ENCODE results near the gene CCDC50.

CCDC50 gene, protein sequence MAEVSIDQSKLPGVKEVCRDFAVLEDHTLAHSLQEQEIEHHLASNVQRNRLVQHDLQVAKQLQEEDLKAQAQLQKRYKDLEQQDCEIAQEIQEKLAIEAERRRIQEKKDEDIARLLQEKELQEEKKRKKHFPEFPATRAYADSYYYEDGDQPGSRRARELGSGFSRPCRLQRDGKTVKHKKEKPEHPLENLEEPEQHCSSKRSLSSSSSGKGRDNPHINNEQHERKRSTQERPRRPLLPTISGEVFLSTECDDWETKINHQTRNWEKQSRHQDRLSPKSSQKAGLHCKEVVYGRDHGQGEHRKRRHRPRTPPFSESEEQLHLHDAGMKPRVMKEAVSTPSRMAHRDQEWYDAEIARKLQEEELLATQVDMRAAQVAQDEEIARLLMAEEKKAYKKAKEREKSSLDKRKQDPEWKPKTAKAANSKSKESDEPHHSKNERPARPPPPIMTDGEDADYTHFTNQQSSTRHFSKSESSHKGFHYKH

DNA sequence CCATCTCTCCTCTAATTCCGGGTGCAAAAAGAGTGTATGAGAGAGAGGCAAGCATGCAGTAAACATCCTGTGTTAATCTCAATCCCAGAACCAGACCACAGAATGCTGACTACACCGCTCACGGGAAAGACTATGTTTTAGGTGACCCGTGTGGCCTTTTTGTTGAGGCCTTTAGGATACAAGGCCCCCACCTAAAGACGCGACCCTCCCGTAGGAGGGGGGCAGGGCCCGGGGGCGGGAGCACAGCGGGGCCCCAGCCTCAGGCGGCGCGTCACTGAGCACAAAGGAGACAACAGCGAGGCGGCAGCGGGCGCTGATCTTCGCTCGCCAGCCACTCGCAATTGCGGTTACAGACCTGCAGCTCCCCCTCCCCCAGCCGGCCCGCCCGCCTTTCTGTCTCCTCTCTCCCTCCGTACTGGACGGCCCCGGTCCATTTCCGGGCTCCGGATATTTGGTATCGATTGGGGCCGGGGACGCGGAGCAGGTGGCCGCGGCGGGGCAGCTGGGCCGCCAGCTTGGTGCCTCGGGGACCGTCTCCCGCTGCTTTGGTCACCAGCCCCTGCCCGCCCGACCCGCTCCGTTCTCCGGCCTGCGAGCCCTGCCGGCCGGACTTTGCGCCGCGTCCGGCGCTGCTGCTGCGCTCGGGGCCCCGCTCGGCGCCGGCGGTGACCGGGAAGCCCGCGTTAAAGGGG, at the start of gene CCDC50:
Gene CCDC50 (plus strand): TSS at position 433 of the 692 bp plus-strand sequence. CDS start 281 bp downstream, outside the sequence.
- no peak for DNase-seq (ENCODE audit: low read depth in 1 of 2, low spot score in 1 of 2)

DNA sequence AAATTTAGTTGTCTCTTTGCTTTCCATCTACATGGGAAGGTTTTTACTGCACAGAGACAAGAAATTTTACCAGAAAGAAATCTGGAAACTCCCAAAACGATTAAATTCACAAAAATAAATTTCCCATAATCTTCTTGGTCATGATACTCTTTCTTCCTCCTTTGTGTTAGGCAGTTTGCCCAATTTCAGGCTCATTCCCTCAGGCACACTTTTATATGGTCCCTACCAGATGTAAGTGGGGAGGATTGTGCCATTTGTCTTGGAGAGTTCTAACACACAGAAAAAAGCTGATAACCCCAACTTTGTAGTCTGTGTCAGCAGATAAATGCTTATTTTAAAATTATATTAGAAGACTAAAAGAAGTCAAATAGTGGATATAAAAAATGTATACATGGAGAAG, 49.1 kb upstream of the CCDC50 start:
- no peak for DNase-seq (ENCODE audit: low read depth in 1 of 2, low spot score in 1 of 2)

DNA sequence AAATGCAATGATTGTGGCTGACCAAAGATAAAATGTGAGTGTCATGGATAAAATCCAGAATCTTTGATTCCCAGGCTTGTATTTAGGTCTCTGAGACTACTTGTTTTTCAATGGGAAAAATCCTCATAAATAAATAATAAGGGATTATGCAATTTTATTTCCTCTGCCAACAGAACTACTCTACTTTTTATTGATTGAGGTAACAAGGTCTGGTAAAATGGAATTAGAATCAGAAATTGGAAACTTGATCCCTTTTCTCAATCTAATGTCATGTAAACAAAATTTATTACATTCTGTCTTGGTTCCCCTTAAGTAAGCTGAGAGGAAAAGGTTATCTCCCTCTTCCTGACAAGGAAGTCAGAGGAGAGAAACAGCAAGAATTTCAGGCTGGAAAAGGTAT, 48.3 kb upstream of the CCDC50 start:
- DNase-seq (ENCODE audit: low read depth in 1 of 2, low spot score in 1 of 2) = no peak

DNA sequence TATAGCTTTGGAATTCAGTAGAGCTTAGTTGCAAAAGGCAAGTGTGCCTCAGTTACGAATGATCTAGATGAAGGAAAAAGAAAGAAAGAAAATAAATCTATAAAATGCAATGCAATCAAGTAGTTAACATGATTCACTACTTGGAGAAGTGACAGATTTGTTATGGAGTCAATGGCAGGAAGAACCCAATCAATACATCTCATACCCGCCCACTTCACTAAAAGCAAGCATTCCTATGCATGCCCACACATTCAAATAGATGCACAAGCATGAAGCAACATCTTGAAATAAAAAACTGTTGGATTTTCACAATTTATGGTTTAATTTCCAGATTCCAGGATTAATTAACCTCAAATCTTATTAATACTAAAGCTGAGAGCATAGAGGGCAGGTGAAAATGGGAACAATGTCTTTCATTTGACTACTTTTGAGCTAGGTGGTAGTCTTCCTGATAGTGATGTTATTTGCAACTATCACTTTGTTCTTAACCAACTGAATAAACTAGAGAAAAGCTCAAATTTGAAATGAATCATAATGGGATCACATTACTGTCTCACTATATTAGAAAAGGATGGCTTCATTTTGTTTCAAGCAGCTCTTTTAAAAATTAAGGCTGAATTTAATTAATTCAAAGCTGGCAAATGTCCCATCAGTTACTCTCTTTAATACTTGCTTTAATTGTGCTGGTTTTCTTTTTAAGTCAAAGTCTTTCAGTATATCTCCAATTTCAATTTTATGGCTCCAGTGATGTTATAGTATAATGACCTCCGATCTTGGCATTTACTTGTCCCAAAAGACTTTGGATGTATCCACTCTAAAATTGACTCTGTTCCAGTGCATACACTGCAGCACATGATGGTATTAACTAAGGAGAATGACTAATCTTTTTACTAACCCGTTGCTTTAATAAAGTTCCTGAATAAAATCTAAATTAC, 46.7 kb upstream of the CCDC50 start:
- no peak for DNase-seq (ENCODE audit: low read depth in 1 of 2, low spot score in 1 of 2)

DNA sequence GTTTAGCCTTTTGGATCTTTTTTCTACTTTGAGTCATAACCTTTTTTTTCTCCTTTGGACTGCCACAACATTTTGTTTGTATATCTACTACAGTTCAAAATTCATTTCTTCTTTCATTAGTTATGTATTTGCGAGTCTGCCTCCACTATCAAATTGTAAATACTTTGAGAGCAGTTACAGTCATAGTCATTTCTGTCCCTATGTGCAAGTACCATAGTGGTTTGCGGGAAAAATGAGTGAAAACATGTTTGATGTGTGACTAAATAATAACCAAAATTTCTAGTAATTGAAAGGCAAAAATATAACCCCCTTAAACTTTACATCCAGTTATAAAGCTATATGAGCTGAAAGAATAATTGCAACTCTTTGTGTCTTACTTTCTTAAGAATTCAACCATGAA, 45.8 kb upstream of the CCDC50 start:
- DNase-seq (ENCODE audit: low read depth in 1 of 2, low spot score in 1 of 2) = no peak

DNA sequence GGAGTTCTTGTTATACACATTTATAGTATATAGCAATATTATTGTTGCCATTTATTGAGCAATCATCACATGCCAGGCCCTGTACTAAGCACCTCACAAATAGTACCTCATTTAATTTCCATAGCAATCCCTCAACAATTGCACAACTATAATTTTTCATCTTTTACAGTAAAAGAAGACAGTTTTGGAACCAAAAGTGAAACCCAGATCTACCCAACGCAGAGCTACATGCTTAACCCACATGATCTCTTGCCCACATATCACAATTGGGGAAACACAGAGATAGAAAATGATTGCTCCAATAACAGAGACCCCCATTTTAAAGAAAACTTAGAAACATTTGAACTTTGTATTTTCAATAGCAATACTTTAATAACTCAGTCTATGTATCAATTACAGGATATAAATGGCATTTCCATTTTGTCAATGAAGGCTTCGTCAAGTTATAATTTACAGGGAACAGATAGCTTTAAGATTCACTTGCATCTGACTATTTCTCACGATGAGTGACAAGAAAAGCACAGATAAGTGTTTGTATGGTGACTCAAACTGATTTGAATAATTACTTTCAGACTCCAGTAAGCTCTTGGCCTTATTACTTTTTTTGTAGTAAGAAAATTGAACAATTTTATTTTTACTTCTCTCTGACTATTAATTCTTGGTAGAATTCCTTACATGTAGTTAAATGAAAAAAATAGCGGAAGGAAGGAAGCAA, 38.7 kb upstream of the CCDC50 start:
- no peak for DNase-seq (ENCODE audit: low read depth in 1 of 2, low spot score in 1 of 2)

DNA sequence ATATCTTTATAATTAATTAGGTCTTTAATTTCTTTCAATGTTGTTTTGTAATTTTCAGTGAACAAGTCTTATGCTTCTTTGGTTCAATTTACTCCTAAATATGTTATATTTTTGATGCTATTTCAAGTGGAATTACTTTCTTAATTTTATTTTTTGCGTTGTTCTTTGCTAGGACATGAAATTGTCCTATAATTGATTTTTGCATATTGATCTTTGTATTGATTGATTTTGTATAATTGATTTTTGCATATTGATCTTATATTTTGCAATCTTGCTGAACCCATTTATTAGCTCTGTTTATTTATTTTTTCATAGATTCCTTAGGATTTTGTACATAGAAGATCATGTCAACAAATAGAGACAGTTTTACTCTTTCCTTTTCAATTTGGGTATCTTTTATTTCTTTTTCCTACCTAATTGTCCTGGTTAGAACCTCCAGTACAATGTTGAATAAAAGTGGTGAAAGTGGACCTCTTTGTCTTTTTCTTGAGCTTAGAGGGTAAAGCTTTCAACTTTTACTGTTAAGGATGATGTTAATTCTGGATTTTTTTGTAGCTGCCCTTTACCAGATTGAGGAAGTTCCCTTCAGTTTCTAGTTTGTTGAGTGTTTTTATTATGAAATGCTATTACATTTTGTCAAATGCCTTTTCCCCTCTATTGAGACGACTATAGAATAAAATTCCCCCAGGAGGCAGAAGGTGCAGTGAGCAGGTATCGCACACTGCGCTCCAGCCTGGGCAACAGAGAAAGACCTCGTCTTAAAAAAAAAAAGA, 36.8 kb upstream of the CCDC50 start:
- no peak for DNase-seq (ENCODE audit: low read depth in 1 of 2, low spot score in 1 of 2)

DNA sequence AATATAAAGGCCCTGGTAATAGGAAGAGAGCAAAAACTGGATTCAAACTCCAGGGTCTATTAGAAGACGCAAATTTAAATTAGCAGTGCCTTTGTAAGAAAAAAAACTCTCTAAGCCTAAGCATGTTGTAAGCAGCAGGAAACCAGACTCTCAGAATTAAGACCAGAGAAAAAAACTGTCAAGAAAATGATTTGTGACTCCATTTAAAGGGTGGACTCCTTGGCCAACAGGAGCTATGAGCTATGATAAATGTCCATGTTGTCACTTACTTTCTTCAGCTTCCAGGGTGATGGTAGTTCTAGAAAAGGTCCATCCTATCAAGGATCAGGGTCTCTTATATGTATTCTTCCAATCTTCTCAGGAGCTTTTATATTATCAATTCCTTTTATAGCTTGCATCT, 34.9 kb upstream of the CCDC50 start:
- no peak for DNase-seq (ENCODE audit: low read depth in 1 of 2, low spot score in 1 of 2)

DNA sequence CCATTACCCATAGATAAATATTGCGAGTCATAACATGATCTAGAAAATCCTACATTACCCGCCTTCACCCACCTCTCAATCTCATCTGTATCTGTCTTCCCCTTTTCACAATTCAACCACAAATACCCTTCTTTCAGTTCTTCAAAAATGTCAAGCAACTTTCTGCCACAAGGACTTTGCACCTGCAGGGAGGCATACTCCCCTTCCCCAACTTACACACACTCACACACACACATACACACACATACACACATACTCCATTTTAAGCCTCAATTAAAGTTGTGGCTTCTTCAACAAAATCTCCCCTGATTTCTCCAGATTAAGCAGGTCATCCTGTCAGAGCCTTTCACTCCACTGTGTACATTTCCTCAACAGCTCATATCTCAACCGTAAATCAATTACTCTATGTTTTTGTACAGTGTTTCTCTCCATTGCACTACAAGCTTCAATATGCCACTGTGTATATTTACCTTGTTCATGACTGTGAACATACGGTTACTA, 33.1 kb upstream of the CCDC50 start:
- DNase-seq (ENCODE audit: low read depth in 1 of 2, low spot score in 1 of 2) = no peak

DNA sequence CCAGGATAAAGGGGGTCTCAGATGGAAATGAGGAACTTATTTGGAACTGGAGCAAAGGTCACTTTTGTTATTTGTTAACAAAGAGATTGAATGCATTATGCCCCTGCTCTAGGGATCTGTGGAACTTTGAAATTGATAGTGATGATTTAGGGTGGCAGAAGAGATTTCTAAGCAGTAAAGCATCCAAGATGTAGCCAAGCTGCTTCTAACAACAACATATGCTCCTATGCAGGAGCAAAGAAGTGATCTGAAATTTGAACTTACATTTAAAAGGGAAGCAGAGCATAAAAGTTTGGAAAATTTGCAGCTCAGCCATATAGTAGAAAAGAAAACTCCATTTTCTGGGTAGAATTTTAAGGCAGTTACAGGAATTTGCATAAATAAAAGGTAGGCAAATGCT, 30.3 kb upstream of the CCDC50 start:
- no peak for DNase-seq (ENCODE audit: low read depth in 1 of 2, low spot score in 1 of 2)

DNA sequence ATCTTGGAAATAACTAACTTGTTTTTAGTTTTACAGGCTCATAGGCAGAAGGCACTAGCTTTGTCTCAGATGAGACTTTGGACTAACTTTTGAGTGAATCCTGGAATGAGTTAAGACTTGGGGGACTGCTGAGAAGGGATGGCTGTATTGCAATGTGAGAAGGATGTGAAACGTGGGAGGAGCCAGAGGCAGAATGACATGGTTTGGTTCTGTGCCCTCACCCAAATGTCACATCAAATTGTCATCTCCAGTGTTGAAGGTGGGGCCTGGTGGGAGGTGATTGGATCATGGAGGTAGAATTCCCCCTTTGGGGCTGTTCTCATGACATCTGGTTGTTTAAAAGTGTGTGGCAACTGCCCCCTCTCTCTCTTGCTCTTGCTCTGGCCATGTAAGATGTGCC, 28.8 kb upstream of the CCDC50 start:
- no peak for DNase-seq (ENCODE audit: low read depth in 1 of 2, low spot score in 1 of 2)

DNA sequence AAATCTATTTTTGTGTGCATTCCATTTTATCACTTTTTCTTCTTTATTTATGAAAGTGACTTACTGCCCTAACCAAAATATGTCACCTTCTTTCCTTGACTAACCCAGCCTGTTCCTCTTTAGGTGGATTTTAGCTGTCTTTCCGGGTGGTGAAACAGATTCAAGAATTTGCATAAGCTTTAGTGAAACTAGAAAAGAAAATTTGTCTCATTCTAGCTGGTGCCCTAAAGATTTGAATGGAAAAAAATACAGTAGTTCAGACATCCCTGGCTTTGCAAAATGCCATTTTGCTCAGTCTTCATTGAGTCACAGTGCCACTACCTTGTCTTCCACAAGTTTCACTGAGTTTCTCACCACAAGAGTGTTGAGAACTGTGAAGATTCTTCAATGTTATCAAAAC, 28.2 kb upstream of the CCDC50 start:
- DNase-seq (ENCODE audit: low read depth in 1 of 2, low spot score in 1 of 2) = no peak

DNA sequence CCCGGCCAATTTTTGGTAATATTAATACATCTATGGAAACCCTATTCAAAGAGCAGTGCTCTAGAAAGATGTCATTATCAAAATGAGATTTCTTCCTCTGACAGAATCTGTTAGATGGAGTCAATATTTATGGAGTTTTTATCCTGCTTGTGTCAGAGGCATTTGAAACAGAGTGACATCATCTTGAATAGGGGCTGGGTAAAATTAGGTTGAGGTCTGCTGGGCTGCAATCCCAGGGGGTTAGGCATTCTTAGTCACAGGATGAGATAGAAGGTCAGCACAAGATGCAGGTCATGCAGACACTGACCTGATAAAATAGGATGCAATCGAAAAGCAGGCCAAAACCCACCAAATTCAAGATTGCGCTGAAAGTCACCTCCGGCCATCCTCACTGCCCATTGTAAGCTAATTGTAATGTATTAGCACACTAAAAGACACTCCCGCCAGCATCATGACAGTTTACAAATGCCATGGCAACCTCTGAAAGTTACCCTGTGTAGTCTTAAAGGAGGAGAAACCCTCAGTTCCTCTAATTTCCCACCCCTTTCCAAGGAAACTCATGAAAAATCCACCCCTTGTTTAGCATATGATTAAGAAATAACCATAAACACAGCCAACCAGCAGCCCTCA, 27.3 kb upstream of the CCDC50 start:
- DNase-seq (ENCODE audit: low read depth in 1 of 2, low spot score in 1 of 2) = no peak

DNA sequence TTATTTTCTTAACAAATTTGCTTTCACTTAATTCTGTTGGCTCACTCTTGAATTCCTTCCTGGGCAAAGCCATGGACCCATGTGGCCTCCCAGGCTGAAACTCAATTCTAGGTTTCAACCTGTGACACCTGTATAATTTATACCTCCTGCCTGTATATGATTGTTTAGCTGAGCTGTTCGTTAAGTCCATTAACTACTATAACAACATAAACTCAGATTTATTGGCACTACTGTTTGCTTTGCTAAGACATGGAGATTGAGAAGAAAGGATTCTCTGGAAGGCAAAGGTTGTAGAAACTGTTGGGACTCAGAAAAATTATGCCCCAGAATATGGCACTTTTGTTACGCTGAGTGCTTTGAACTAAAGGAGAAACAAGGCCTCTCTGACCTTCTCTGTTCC, 26.7 kb upstream of the CCDC50 start:
- no peak for DNase-seq (ENCODE audit: low read depth in 1 of 2, low spot score in 1 of 2)

DNA sequence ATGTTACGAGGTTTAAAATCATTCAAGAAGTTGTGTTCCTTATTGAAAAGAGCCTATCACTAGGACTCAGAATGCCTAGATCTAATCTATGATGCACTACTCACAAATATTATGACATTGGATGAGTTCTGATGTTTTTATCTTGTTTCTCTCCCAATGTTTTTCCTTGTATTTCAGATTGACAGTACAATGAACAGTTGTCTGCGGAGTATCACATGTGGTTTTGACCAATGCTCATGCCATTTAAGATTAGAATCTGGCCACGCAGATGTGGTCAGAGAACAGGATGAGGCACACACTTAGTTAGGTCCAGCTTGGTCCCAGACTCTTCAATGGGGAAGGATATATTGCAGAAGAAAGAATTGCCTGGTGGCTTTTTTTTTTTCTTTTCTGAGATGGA, 25.6 kb upstream of the CCDC50 start:
- no peak for DNase-seq (ENCODE audit: low read depth in 1 of 2, low spot score in 1 of 2)

DNA sequence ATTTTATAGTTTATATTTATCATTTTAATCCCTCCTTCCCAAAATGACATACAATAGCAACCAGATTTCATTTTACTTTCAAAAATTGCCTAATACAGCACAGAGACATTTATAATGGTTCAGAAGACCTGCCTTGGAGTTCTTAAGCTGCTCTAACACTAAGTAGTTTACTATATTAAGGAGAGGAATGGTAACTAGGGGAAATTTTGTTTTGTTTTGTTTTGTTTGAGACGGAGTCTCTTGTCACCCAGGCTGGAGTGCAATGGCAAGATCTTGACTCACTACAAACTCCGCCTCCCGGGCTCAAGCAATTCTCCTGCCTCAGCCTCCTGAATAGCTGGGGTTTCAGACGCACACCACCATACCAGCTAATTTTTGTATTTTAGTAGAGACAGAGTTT, 22.8 kb upstream of the CCDC50 start:
- no peak for DNase-seq (ENCODE audit: low read depth in 1 of 2, low spot score in 1 of 2)

DNA sequence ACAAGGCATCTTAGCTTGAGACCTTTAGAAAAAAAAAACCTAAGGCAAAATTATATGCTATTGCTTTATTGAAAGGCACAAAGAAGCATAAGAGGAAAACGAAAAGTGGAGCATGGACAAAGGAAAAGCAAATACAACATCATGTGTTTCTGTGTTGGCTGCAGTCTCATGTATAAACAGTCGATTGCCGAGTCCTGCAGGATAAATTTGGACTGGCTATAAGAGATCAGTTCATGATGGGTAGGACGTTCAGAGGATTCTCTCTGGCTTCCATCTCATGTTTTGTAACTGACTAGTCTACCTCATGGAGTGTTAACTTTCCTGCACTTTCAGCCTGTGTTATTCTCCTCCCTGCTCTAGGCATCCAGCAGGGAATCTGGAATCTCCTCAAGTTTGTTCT, 21.9 kb upstream of the CCDC50 start:
- no peak for DNase-seq (ENCODE audit: low read depth in 1 of 2, low spot score in 1 of 2)

DNA sequence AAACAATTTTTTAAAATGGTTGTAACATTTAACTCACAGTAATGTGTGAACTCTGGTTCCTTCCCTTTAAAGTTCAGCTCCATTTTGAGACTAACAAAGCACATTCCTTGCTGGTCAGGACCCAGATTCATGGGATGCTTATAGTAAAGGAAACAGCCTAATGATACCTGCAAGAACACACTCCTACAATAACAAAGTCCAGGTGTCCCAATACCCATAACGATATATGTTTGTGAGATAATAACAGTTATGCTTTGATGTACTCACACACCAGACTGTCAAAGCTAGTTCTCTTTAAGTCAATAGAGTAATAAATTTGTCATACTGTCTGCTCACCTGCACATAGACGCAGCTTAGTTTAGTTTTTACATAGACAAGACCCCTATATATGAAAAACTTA, 15.9 kb upstream of the CCDC50 start:
- DNase-seq (ENCODE audit: low read depth in 1 of 2, low spot score in 1 of 2) = no peak

DNA sequence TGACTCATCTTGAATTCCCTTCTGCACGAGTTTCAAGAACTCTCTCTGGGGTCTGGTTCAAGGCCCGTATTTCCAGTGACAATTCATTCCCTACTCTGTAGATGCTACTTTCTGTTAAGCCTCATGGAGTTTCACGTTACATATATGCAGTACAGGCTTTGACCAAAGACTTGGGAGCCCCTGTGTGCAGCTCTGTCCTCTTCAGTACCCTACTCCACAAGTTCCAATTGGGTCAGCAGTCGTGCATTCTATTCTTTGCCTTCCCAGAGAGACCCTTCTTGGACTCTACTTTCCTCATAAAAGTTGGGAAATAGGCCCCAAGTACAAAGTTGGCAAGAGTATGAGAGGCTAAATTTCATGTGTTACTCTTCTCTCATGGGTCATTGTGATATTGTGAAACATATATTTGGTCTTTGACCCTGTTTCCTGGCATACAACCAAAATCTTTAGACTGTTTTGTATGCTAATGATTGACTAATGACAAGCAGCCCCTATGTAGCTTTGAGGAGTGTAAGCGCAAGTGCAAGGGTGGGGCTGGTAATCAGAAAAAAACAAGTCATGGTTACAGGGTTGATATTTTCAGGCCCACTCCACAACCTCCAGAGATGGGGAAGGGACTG, 15.0 kb upstream of the CCDC50 start:
- DNase-seq (ENCODE audit: low read depth in 1 of 2, low spot score in 1 of 2) = no peak

Measured in stimulated activated CD4-positive, alpha-beta T cell treated with anti-CD3 and anti-CD28 coated beads, Interleukin-15, amount 100 ng/mL, for 1 hour (primary cell).